ENCODE measurements around the gene NID1.

The NID1 gene

GRCh38 chr1:235945775-235946570, 118.9 kb downstream of the NID1 start:
- no peaks in the 10 kb centered on the region for H3K9me3 Mint-ChIP-seq
- no peaks in the 10 kb centered on the region for H3K27me3 Mint-ChIP-seq
- no peaks in the 10 kb centered on the region for H3K36me3 Mint-ChIP-seq (ENCODE audit: low read depth)
- peak overlapping the region; percentile 45 for H3K27ac Mint-ChIP-seq
- peaks cover 46% of the 10 kb centered on the region for H3K4me1 Mint-ChIP-seq (ENCODE audit: low read depth)
- no peak overlapping the region for H3K4me3 Mint-ChIP-seq

- Mint-ChIP-seq H3K4me3 (no peak overlapping the region), H3K4me1 (ENCODE audit: low read depth) (peaks cover 60% of the 10 kb centered on the region), H3K36me3 (ENCODE audit: low read depth) (no peaks in the 10 kb centered on the region), H3K9me3 (no peaks in the 10 kb centered on the region), H3K27me3 (no peaks in the 10 kb centered on the region), H3K27ac (no peak overlapping the region)
These were observed 121.2 kb downstream of the NID1 start for GRCh38 chr1:235943581-235944114.

DNA sequence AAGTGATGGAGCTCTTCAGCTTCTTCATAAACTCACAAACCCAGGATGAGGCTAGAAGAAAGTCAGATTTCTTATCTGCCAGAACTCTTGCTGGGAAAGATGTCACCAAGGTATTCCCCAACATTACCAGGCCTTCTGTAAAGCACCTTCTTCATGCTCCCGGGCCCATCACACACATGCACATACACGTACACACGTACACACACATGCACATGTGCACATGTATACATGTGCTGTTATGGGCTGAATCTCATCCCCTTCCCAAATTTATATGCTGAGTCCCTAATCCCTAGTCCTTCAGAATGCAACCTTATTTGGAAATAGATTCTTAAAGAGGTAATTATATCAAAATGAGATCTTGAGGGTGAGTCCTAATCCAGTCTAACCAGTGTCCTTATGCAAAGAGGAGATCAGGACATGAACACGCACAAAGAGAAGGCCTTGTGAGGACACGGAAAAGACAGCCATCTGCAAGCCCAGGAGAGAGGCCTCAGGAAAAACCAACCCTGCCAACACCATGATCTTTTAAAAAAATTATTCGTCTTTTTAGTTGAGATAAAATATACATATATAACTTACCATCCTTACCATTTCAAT, 121.8 kb downstream of the NID1 start:
- no peaks in the 10 kb centered on the region for H3K27me3 Mint-ChIP-seq
- peaks cover 63% of the 10 kb centered on the region for H3K4me1 Mint-ChIP-seq (ENCODE audit: low read depth)

DNA sequence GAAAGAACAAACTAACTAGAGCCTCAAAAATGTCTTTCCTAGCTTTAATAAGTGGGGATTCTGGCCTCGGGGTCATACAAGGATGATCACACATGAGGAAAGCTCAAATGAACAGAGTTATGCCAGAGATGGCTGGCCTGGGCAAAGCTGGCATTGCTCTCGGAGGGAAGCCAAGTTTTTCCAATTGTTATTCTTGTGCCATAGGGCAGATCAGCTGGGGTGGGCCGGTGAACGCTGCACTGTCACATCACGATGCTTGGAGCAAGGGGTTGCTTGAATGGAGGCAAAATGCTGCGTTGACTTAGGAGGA, 122.3 kb downstream of the NID1 start:
- no peaks in the 10 kb centered on the region for H3K27me3 Mint-ChIP-seq
- H3K4me3 Mint-ChIP-seq: no peak overlapping the region
- H3K36me3 Mint-ChIP-seq (ENCODE audit: low read depth): no peaks in the 10 kb centered on the region
- no peaks in the 10 kb centered on the region for H3K9me3 Mint-ChIP-seq
- no peak overlapping the region for H3K27ac Mint-ChIP-seq
- peaks cover 63% of the 10 kb centered on the region for H3K4me1 Mint-ChIP-seq (ENCODE audit: low read depth)

More for the DNA sequence above, 121.8 kb downstream of the NID1 start:
- H3K36me3 Mint-ChIP-seq (ENCODE audit: low read depth): no peaks in the 10 kb centered on the region
- no peak overlapping the region for H3K27ac Mint-ChIP-seq
- no peaks in the 10 kb centered on the region for H3K9me3 Mint-ChIP-seq
- no peak overlapping the region for H3K4me3 Mint-ChIP-seq

GRCh38 chr1:235941876-235942624, 122.8 kb downstream of the NID1 start:
- no peak overlapping the region for H3K4me3 Mint-ChIP-seq
- no peaks in the 10 kb centered on the region for H3K27me3 Mint-ChIP-seq
- H3K27ac Mint-ChIP-seq: no peak overlapping the region
- H3K9me3 Mint-ChIP-seq: no peaks in the 10 kb centered on the region
- H3K36me3 Mint-ChIP-seq (ENCODE audit: low read depth): no peaks in the 10 kb centered on the region
- peaks cover 66% of the 10 kb centered on the region for H3K4me1 Mint-ChIP-seq (ENCODE audit: low read depth)

GRCh38 chr1:235940285-235940684, 124.6 kb downstream of the NID1 start:
- Mint-ChIP-seq H3K9me3 (no peaks in the 10 kb centered on the region), H3K27ac (no peak overlapping the region), H3K27me3 (no peaks in the 10 kb centered on the region), H3K36me3 (ENCODE audit: low read depth) (no peaks in the 10 kb centered on the region), H3K4me1 (ENCODE audit: low read depth) (peaks cover 64% of the 10 kb centered on the region), H3K4me3 (no peak overlapping the region)

DNA sequence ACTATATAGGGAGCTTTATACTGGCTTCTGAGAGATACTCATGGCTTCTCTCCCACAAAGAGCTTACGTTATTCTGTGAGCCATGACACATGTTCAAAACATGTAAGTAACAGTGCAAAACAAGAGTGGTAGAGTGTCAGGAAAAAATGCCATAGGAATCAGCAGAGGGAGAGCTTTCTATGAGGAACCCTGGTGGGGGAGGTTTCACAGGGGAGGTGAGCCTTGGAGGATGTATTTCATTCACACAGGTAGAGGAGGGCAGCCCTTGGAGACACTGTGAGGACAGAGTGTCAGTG, 125.5 kb downstream of the NID1 start:
- H3K27me3 Mint-ChIP-seq: no peaks in the 10 kb centered on the region
- peak overlapping the region; percentile 55 for H3K27ac Mint-ChIP-seq
- H3K36me3 Mint-ChIP-seq (ENCODE audit: low read depth): no peaks in the 10 kb centered on the region
- no peaks in the 10 kb centered on the region for H3K9me3 Mint-ChIP-seq
- H3K4me1 Mint-ChIP-seq (ENCODE audit: low read depth): peaks cover 61% of the 10 kb centered on the region
- no peak overlapping the region for H3K4me3 Mint-ChIP-seq

GRCh38 chr1:235938709-235939479, 126.0 kb downstream of the NID1 start:
- no peaks in the 10 kb centered on the region for H3K36me3 Mint-ChIP-seq (ENCODE audit: low read depth)
- H3K4me3 Mint-ChIP-seq: peak overlapping the region; percentile 46
- H3K9me3 Mint-ChIP-seq: no peaks in the 10 kb centered on the region
- peaks cover 63% of the 10 kb centered on the region for H3K4me1 Mint-ChIP-seq (ENCODE audit: low read depth)
- H3K27ac Mint-ChIP-seq: peak overlapping the region; percentile 55
- no peaks in the 10 kb centered on the region for H3K27me3 Mint-ChIP-seq

DNA sequence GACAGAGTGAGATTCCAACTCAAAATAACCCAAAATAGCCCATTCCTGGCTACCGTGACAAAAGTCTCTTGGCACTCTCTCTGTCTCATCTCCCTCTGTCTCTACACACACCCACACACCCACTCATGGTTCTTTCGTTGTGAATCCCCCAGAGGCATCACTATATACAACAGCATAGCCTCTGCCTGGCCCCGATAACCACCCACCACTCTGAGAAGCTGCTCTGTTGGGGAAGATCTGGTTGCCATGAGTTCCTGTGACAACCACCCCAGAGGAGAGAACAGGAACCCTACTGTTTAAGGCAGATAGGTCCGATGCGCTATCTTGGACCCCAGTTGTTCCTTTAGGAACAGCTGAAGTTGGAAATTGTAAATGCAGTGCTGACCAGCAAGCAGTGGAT, 127.8 kb downstream of the NID1 start:
- Mint-ChIP-seq H3K27ac (peak overlapping the region; percentile 90), H3K4me3 (peak overlapping the region; percentile 33), H3K27me3 (no peaks in the 10 kb centered on the region), H3K9me3 (no peaks in the 10 kb centered on the region), H3K36me3 (ENCODE audit: low read depth) (no peaks in the 10 kb centered on the region), H3K4me1 (ENCODE audit: low read depth) (peaks cover 72% of the 10 kb centered on the region)

GRCh38 chr1:235935235-235936225, 129.4 kb downstream of the NID1 start:
- H3K27me3 Mint-ChIP-seq: peaks cover 4% of the 10 kb centered on the region
- H3K4me1 Mint-ChIP-seq (ENCODE audit: low read depth): peaks cover 76% of the 10 kb centered on the region
- no peaks in the 10 kb centered on the region for H3K36me3 Mint-ChIP-seq (ENCODE audit: low read depth)
- no peaks in the 10 kb centered on the region for H3K9me3 Mint-ChIP-seq
- no peak overlapping the region for H3K4me3 Mint-ChIP-seq
- no peak overlapping the region for H3K27ac Mint-ChIP-seq

- H3K4me1 Mint-ChIP-seq (ENCODE audit: low read depth): peaks cover 62% of the 10 kb centered on the region
- H3K27ac Mint-ChIP-seq: peak overlapping the region; percentile 53
- H3K4me3 Mint-ChIP-seq: no peak overlapping the region
- H3K27me3 Mint-ChIP-seq: peaks cover 4% of the 10 kb centered on the region
- no peaks in the 10 kb centered on the region for H3K36me3 Mint-ChIP-seq (ENCODE audit: low read depth)
- H3K9me3 Mint-ChIP-seq: no peaks in the 10 kb centered on the region
These were observed 131.1 kb downstream of the NID1 start for GRCh38 chr1:235933766-235934116.

DNA sequence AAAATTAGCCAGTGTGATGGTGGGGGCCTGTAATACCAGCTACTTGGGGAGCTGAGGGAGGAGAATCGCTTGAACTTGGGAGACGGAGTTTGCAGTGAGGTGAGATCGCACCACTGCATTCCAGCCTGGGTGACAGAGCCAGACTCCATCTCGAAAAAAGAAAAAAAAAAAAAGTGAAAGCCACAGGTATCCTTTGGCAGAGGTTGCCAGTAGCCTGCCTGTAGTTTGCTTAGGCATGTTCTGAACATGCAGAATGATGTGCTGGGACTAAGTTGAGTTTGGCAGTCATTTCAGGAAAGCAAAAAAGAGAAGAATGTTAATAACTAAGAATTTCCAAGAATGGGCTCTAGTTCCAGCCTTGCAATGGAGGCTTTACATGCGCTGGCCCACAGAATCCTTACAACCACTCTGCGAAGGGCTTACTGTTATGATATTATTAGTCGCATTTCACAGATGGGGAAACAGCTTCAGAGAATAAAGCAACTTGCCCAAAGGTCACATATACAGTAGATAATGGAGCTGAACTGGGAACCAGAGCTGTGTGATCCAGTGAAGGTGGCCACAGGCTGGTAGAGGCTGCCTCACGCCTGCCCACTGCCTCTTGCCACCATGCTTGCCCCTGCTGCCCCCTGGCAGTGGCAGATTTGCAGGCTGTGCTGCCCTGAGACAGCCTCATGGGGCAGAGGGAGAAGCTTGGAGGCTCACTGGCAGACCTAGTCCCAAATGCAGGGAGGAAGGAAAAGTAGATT, 131.7 kb downstream of the NID1 start:
- Mint-ChIP-seq H3K27me3 (peaks cover 4% of the 10 kb centered on the region), H3K27ac (no peak overlapping the region), H3K4me1 (ENCODE audit: low read depth) (peaks cover 62% of the 10 kb centered on the region), H3K9me3 (no peaks in the 10 kb centered on the region), H3K36me3 (ENCODE audit: low read depth) (no peaks in the 10 kb centered on the region), H3K4me3 (no peak overlapping the region)

GRCh38 chr1:235932090-235932510, 132.8 kb downstream of the NID1 start:
- Mint-ChIP-seq H3K27me3 (peaks cover 4% of the 10 kb centered on the region), H3K27ac (no peak overlapping the region), H3K4me1 (ENCODE audit: low read depth) (peaks cover 57% of the 10 kb centered on the region), H3K9me3 (no peaks in the 10 kb centered on the region), H3K36me3 (ENCODE audit: low read depth) (no peaks in the 10 kb centered on the region), H3K4me3 (no peak overlapping the region)

All from stimulated activated naive CD8-positive, alpha-beta T cell treated with anti-CD3 and anti-CD28 coated beads, Interleukin-15, Interleukin-2, amounts not matched to agents 100 ng/mL and 50 ng/mL, for 24 hours (primary cell).